HG03159 (cell line): Measurements from ENCODE around the gene KCNE3.
"Not testable (repeated sequence)": the region's sequence is repeated elsewhere in the genome, so short reads cannot be mapped to it uniquely, and the experiment has no call there.

Source experiments
- ATAC-seq: cut with Tn5 transposase; IDR thresholded peaks from one replicate; pipeline ENCODE4 v1.9.1; 2021; ENCODE audit warnings: mild to moderate bottlenecking, moderate library complexity; ENCODE audit not compliant: unreplicated experiment

The KCNE3 gene

GRCh38 chr11:74444173-74444826 lies 23.0 kb downstream of the KCNE3 start:
- ATAC-seq = no peak

GRCh38 chr11:74443071-74443864 lies 24.1 kb downstream of the KCNE3 start:
- ATAC-seq = no peak

GRCh38 chr11:74442636-74443035 lies 24.7 kb downstream of the KCNE3 start:
- ATAC-seq = no peak

GRCh38 chr11:74438681-74439080 lies 28.7 kb downstream of the KCNE3 start:
- no peak for ATAC-seq

GRCh38 chr11:74437441-74438042 lies 29.8 kb downstream of the KCNE3 start:
- ATAC-seq = no peak

- ATAC-seq = no peak
Measured at GRCh38 chr11:74434528-74434927, 32.8 kb downstream of the KCNE3 start.

GRCh38 chr11:74429205-74429604 lies 38.1 kb downstream of the KCNE3 start:
- no peak for ATAC-seq

- no peak for ATAC-seq
Measured at GRCh38 chr11:74427384-74427886, 39.9 kb downstream of the KCNE3 start.

GRCh38 chr11:74425100-74425499 lies 42.2 kb downstream of the KCNE3 start:
- ATAC-seq = no peak

GRCh38 chr11:74418509-74418895 lies 48.8 kb downstream of the KCNE3 start:
- no peak for ATAC-seq

GRCh38 chr11:74417860-74418508 lies 49.4 kb downstream of the KCNE3 start:
- no peak for ATAC-seq

- no peak for ATAC-seq
Measured at GRCh38 chr11:74417379-74417804, 50.0 kb downstream of the KCNE3 start.

GRCh38 chr11:74416974-74417373 lies 50.4 kb downstream of the KCNE3 start:
- ATAC-seq = not testable (repeated sequence)

GRCh38 chr11:74412733-74413359 lies 54.5 kb downstream of the KCNE3 start:
- ATAC-seq = no peak

- ATAC-seq = no peak
Measured at GRCh38 chr11:74412321-74412720, 55.0 kb downstream of the KCNE3 start.

- no peak for ATAC-seq
Measured at GRCh38 chr11:74409633-74410032, 57.7 kb downstream of the KCNE3 start.
